GM08714 (cell line): Measurements from ENCODE around the gene TUBB2B.

Source experiments
- H3K4me3 ChIP-seq: fragments of 200-500 bp; sonication (Bioruptor generic); 2 replicates; pipeline ENCODE4 v1.5.1; 2014; ENCODE audit warnings: mild to moderate bottlenecking, low read length, inconsistent platforms
- ZNF274 ChIP-seq: IDR thresholded peaks from 2 replicates; pipeline ENCODE4 v1.6.1; 2012; ENCODE audit warnings: mild to moderate bottlenecking, low read depth, low read length

The TUBB2B gene

DNA sequence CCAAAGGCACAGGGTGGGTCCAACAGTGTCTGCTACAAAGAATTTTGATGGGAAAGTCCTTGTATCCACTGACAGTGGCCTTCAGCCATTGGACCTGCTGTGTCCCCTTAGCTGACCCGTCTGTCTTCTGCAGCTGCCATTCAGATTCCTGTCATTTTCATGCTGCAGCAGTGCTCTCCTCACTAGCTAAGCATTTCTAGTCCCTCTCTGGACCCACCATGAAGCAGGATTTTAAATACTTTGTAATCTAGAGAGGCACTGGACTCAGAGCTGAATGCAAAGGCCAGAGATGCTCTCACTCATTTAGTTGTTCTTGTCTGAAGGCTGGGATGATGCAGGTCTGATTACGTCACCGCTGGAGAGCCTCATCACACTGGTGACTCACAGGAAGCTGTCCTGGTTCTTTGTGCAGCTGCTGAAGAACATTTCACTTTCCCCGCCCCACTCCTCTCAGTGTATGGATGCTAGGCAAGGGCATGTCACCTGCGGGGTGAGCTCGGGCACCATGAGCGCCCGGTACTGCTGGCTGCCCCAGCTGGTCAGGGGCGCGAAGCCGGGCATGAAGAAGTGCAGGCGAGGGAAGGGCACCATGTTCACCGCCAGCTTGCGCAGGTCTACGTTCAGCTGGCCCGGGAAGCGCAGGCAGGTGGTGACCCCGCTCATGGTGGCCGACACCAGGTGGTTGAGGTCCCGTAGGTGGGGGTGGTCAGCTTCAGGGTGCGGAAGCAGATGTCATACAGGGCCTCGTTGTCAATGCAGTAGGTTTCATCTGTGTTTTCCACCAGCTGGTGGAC is 50.7 kb downstream of the TUBB2B start:
- no peak overlapping the region for H3K4me3 ChIP-seq
- no peak for TF ChIP-seq ZNF274

DNA sequence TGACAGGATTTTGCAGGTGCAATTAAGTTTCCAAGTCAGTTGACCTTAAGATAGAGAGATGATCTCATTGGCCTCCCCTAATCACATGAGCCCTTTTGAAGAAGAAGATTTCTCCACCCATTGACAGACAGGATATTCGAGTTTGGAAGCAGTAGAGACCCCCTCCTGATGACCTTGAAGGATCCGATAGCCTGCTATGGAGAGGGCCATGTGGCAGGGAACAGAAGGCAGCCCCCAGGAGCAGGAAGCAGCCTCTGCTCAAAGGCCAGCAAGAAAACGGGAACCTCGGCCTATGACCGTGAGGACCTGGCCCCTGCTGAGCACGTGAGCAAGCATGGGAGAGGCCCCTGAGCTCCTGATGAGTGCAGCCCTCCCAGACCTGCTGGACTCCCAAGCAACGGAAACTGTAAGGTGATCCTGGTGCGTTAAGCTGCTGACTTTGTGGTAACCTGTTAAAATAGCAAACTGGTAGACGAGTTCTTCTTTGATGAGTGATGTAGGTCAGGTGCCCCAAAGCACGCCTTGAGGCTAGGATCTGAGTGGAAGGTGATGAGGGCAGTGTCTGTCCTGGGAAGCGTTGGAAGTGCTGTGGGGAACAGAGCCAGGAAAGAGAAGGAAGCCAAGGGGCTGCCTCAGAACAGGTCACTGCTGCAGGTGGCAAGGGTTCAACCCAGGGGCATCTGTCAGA is 51.6 kb downstream of the TUBB2B start:
- TF ChIP-seq ZNF274: no peak

More for the DNA sequence above, 51.6 kb downstream of the TUBB2B start:
- no peak overlapping the region for H3K4me3 ChIP-seq
